Spleen (tissue), 11 donors: ENCODE results near the gene SLC28A3. TPM values are rescaled to one million over a fixed set of nuclear protein-coding genes. Genes with fewer than 3 reads are reported as not detected.

Experiments used
- DNase-seq: peaks from one replicate; pipeline ENCODE4 v3.0.0-alpha.2; 2020
- H3K27ac ChIP-seq, 8 donors: fragments of 200-600 bp; sonication (generic) in 7 of 8; 1 replicate in 4 of 8; 2 replicates in 4 of 8; pipeline versions ENCODE4 v1.5.0 to v1.8.0; 2016 to 2021; ENCODE audit warnings: inconsistent platforms in 4 of 8, mild to moderate bottlenecking in 4 of 8, moderate library complexity in 1 of 8
- H3K27me3 ChIP-seq, 7 donors: fragments of 200-600 bp; sonication (generic) in 6 of 7; replicated peaks in 1 of 7; 1 replicate in 4 of 7; 2 replicates in 3 of 7; pipeline versions ENCODE4 v1.5.0 to v1.8.0; 2016 to 2021; ENCODE audit warnings: inconsistent platforms in 3 of 7, mild to moderate bottlenecking in 1 of 7
- H3K36me3 ChIP-seq, 6 donors: fragments of 200-600 bp; sonication (generic) in 5 of 6; 1 replicate in 4 of 6; 2 replicates in 2 of 6; pipeline versions ENCODE4 v1.5.0 to v1.8.0; 2016 to 2021; ENCODE audit warnings: inconsistent platforms in 2 of 6
- H3K4me1 ChIP-seq, 6 donors: fragments of 200-600 bp; sonication (generic) in 5 of 6; 1 replicate in 3 of 6; 2 replicates in 3 of 6; pipeline versions ENCODE4 v1.5.0 to v1.8.0; 2016 to 2021; ENCODE audit warnings: inconsistent platforms in 3 of 6
- H3K4me3 ChIP-seq, 8 donors: fragments of 200-600 bp; sonication (generic) in 7 of 8; 1 replicate in 4 of 8; 2 replicates in 4 of 8; pipeline versions ENCODE4 v1.5.0 to v1.8.0; 2016 to 2021; ENCODE audit warnings: inconsistent platforms in 4 of 8, mild to moderate bottlenecking in 4 of 8, moderate library complexity in 2 of 8
- H3K9me3 ChIP-seq, 8 donors: fragments of 200-600 bp; sonication (generic) in 7 of 8; 1 replicate in 4 of 8; 2 replicates in 4 of 8; pipeline versions ENCODE4 v1.5.0 to v1.8.0; 2016 to 2021; ENCODE audit warnings: inconsistent platforms in 4 of 8
- POLR2A ChIP-seq, 3 donors: fragments of 450-650 bp; IDR thresholded peaks; one replicate each; pipeline ENCODE4 v1.5.1; 2017; ENCODE audit warnings: antibody characterized with exemption in 3 of 3, mild to moderate bottlenecking in 1 of 3
- POLR2AphosphoS5 ChIP-seq, 3 donors: sonication (generic); formaldehyde crosslinking; IDR thresholded peaks; one replicate each; pipeline ENCODE4 v1.5.1; 2017; ENCODE audit warnings: antibody characterized with exemption in 3 of 3
- WGBS, 5 donors: extraction: QIAGEN DNeasy Blood & Tissue Kit in 3 of 5; methylation state at CpG; one replicate each; pipeline versions ENCODE4 v1.1.5 to v1.1.7; 2013 to 2018; 5-methylcytosine and 5-hydroxymethylcytosine counted together
- intact Hi-C: fragments of 100-400 bp; cut with DNase I; formaldehyde crosslinking; loops from one replicate; pipeline ENCODE4 v1.15.0; 2023; ENCODE audit warnings: low total_unique reads
- polyA plus RNA-seq, 3 donors: library from polyadenylated mRNA; stranded (reverse); fragments of 200-250 nt; gene quantifications; one replicate each; pipeline ENCODE4 v1.2.1, GENCODE V29; 2013
- total RNA-seq, 7 donors: library from RNA; depleted of rRNA in 3 of 7; stranded (reverse); fragments of >200 nt in 3 of 7; fragmentation: NEBNext Ultra II Directional in 4 of 7; extraction: Animal tissue kit (Norgen Biotek cat#: 25700) in 4 of 7; gene quantifications; one replicate each; pipeline versions ENCODE4 v1.1.0 to v1.2.1, GENCODE V29; 2016 to 2021
- TF ChIP-seq, protein P1 (sequence below), 11 experiments: fragments of 200-600 bp in 7 of 11; fragments of 450-650 bp in 4 of 11; sonication (generic) in 4 of 11; IDR thresholded peaks in 8 of 11; conservative IDR thresholded peaks in 3 of 11; 1 replicate in 7 of 11; 2 replicates in 4 of 11; pipeline versions ENCODE4 v1.4.0 to v1.8.0; 2016 to 2021; ENCODE audit warnings: antibody characterized with exemption in 11 of 11, inconsistent platforms in 4 of 11, mild to moderate bottlenecking in 1 of 11
- donor health status: healthy with polysubstance abuse.
- donor health status: DM: no; HTN: no; CAD: no; lungs with moderate emphysema.
- donor health status: DM: no; HTN: no; CAD: no.
- donor health status: Bipolar disorder and iron deficiency.
- donor health status: healthy.
- donor health status: DM: no; HTN: no; CAD: no.
- donor health status: DM: yes; HTN: yes; CAD: no.

SLC28A3 gene
- total and polyA plus RNA-seq, 10 donors, result 0.06 to 1.2 (median 0.57) TPM; not detected in 1

DNA sequence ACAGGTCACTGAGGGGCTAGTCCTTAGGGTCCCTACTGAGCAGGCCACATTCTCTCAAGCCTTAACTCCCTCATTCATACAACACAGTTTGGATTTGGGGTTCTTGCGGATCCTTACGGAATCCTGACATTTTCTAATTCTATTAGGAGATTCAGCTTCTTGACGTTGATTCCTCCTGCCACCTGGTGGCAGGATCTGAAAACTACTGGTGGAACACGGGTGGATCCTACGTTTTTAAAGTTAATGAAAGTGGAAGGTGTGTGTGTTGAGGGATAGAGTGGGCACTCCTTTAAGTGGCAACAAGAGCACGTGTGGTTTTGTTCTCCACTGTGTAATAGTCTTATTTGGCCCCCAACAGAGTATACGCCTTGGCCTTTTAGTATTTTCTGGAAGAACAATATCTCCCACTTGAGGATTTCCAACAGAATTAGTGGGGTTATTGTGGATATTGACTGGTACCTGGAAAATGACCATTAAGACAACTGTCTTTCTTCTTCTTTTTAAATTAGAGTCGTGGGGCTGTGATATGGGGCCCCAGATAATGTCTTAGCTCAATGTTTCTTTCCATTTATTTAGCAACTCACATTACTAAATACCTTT is 25.2 kb downstream of the SLC28A3 start:
- Histone ChIP-seq H3K4me3 (peak overlapping the region in 1 of 8 donors; percentile 15), H3K27ac (no peak overlapping the region)

DNA sequence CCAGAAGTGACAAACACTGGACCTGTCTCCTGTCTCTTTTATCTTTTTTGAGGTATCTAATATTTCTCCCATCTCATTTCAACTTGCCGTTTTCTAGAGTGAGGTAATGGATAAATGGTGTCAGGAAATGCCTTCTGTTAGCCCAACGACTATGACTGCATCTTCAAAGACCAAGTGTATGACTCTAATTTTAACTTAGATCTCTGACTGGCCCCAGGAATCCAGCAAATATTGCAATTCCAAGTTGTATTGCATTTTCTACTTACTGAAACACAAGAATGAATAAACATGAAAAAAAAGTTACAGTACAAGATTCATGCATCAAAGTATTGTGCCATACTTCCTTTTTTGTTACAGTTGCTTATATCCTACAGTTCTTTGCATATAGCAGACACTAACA is 26.3 kb downstream of the SLC28A3 start:
- Histone ChIP-seq H3K36me3 (no peaks in the 10 kb centered on the region), H3K27ac (no peak overlapping the region), H3K4me1 (peaks cover 0 to 21% (median 10%) of the 10 kb centered on the region in 6 donors), H3K9me3 (no peaks in the 10 kb centered on the region), H3K4me3 (no peak overlapping the region), H3K27me3 (no peaks in the 10 kb centered on the region)
- 28 to 62% (median 45%) methylated on average over 2 of the region's 2 CpGs for WGBS, 5 donors
- DNase-seq, result no peak
- intact Hi-C loops, result no loop called here
- no peak for TF ChIP-seq POLR2A (IDR thresholded peaks at IDR 0.05)
- TF ChIP-seq, protein P1, sequence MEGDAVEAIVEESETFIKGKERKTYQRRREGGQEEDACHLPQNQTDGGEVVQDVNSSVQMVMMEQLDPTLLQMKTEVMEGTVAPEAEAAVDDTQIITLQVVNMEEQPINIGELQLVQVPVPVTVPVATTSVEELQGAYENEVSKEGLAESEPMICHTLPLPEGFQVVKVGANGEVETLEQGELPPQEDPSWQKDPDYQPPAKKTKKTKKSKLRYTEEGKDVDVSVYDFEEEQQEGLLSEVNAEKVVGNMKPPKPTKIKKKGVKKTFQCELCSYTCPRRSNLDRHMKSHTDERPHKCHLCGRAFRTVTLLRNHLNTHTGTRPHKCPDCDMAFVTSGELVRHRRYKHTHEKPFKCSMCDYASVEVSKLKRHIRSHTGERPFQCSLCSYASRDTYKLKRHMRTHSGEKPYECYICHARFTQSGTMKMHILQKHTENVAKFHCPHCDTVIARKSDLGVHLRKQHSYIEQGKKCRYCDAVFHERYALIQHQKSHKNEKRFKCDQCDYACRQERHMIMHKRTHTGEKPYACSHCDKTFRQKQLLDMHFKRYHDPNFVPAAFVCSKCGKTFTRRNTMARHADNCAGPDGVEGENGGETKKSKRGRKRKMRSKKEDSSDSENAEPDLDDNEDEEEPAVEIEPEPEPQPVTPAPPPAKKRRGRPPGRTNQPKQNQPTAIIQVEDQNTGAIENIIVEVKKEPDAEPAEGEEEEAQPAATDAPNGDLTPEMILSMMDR (IDR thresholded peaks at IDR 0.05 in 8 of 11, conservative IDR thresholded peaks at IDR 0.05 in 3 of 11), result no peak
- no peak for TF ChIP-seq POLR2AphosphoS5 (IDR thresholded peaks at IDR 0.05)

More for the DNA sequence above, 25.2 kb downstream of the SLC28A3 start:
- H3K27me3 ChIP-seq, result no peaks in the 10 kb centered on the region
- H3K4me1 ChIP-seq, result peaks cover 0 to 25% (median 10%) of the 10 kb centered on the region in 6 donors
- TF ChIP-seq POLR2A (IDR thresholded peaks at IDR 0.05), result no peak
- TF ChIP-seq, protein P1 (IDR thresholded peaks at IDR 0.05 in 8 of 11, conservative IDR thresholded peaks at IDR 0.05 in 3 of 11), result peak; percentile 51 to 86 (median 78)
- WGBS, 5 donors, result 13 to 18% (median 14%) methylated on average over 8 of the region's 8 CpGs
- no peaks in the 10 kb centered on the region for H3K36me3 ChIP-seq
- DNase-seq, result no peak
- intact Hi-C loops, result loop anchor here (5.0 kb wide), 1 partner anchor 378 kb away; no protein-coding TSS in a partner anchor
- H3K9me3 ChIP-seq, result no peaks in the 10 kb centered on the region

DNA sequence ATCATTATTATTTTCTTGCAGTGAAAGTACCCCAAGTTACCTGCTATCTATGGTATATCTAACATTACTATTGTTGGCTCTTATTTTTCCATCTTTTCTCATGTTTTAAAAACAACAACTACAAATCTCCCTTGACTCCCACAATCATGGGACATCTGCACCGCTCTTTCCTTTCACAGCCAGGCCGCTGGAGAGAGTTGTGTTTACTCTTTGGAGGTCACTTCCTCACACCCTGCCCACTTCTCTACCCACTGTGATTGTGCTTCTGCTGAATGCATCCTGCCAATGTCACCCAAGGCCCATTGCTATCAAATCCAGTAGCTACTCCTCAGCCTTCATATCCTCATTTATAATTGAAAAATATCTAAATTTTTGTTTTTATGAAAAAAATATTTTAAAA is 29.7 kb downstream of the SLC28A3 start:
- 41 to 57% (median 52%) methylated on average over 2 of the region's 2 CpGs for WGBS, 5 donors
- DNase-seq, result no peak
- intact Hi-C loops, result no loop called here
- H3K27me3 ChIP-seq, result no peaks in the 10 kb centered on the region
- H3K9me3 ChIP-seq, result no peaks in the 10 kb centered on the region
- no peak overlapping the region for H3K27ac ChIP-seq
- no peaks in the 10 kb centered on the region for H3K36me3 ChIP-seq
- TF ChIP-seq POLR2A (IDR thresholded peaks at IDR 0.05) (no peak), POLR2AphosphoS5 (IDR thresholded peaks at IDR 0.05) (no peak)
- TF ChIP-seq, protein P1 (IDR thresholded peaks at IDR 0.05 in 8 of 11, conservative IDR thresholded peaks at IDR 0.05 in 3 of 11), result no peak
- H3K4me1 ChIP-seq, result peaks cover 0 to 19% (median 9%) of the 10 kb centered on the region in 6 donors
- H3K4me3 ChIP-seq, result no peak overlapping the region

DNA sequence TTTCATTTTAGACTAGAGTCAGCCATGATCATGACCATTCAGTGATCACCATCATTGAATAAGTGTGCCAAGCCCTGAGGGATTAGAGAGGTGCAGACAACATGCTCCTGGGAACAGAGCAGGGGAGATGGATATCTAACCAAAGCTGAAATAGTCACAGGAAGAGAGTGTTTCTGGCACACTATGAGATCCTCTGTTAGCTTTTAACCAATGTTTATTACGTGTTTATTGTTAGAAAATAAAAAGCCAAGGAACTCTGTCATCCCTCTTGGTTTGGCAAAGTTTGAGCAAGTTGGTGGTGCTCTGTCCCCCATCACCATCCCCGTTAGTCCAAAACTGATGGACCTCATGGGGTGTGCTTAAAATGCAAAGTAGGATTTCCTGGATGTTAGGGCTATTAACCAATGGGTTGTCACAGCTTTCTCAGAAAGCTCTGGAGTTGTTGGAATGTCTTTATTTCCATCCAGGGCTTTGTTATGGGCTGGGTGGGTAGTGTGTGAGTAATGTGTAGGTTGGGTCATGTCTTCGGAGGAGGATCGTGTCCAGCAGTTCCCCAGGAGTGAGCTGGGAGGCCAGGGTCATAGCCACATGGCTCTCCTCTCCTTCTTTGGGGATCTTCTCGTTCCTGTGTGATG is 34.9 kb downstream of the SLC28A3 start:
- intact Hi-C loops, result no loop called here
- no peak for DNase-seq
- Histone ChIP-seq H3K9me3 (no peaks in the 10 kb centered on the region), H3K4me1 (peaks cover 0 to 9% (median 7%) of the 10 kb centered on the region in 6 donors), H3K27me3 (no peaks in the 10 kb centered on the region), H3K4me3 (no peak overlapping the region), H3K36me3 (no peaks in the 10 kb centered on the region), H3K27ac (no peak overlapping the region)
- WGBS, 5 donors, result 83 to 93% (median 85%) methylated on average over 5 of the region's 5 CpGs
- TF ChIP-seq POLR2AphosphoS5 (IDR thresholded peaks at IDR 0.05) (no peak), POLR2A (IDR thresholded peaks at IDR 0.05) (no peak)
- TF ChIP-seq, protein P1 (IDR thresholded peaks at IDR 0.05 in 8 of 11, conservative IDR thresholded peaks at IDR 0.05 in 3 of 11), result no peak
